Measurements from ENCODE around the gene KRTAP10-10. TPM values are rescaled to one million over a fixed set of nuclear protein-coding genes. Genes with fewer than 3 reads are reported as not detected.

KRTAP10-10 gene
- total and polyA plus RNA-seq, 8 donors: not detected

DNA sequence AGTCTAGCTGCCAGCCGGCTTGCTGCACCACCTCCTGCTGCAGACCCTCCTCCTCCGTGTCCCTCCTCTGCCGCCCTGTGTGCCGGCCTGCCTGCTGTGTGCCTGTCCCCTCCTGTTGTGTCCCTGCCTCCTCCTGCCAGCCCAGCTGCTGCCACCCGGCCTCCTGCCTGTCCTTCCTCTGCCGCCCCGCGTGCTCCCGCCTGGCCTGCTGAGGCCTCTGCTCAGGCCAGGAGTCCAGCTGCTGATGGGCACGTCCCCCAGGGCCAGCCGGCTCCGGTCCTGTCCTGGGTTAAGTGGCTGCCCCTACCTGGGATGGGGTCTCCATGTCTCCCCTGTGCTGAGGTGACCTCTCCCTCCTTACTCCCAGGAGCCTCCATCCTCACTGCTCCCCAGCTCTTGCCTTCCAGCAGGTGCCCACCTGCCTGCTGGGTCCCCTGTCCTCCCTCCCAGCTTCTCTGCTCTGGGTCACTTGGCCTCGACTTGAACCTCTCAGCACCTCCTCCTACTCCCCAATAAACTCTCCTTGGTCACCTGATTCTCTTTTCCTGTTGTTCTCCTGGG is 24.4 kb upstream of the KRTAP10-10 start:
- intact Hi-C loops (cut with DNase I): no loop called here
- Histone ChIP-seq H3K4me3 (no peak overlapping the region), H3K4me1 (no peaks in the 10 kb centered on the region), H3K27me3 (peaks cover 0 to 36% of the 10 kb centered on the region in 2 donors), H3K27ac (no peak overlapping the region), H3K36me3 (no peaks in the 10 kb centered on the region), H3K9me3 (peaks cover 0 to 27% of the 10 kb centered on the region in 2 donors)
- no peak for ATAC-seq
- DNase-seq: peak in 1 of 4 donors; percentile 78
- TF ChIP-seq, protein P1, sequence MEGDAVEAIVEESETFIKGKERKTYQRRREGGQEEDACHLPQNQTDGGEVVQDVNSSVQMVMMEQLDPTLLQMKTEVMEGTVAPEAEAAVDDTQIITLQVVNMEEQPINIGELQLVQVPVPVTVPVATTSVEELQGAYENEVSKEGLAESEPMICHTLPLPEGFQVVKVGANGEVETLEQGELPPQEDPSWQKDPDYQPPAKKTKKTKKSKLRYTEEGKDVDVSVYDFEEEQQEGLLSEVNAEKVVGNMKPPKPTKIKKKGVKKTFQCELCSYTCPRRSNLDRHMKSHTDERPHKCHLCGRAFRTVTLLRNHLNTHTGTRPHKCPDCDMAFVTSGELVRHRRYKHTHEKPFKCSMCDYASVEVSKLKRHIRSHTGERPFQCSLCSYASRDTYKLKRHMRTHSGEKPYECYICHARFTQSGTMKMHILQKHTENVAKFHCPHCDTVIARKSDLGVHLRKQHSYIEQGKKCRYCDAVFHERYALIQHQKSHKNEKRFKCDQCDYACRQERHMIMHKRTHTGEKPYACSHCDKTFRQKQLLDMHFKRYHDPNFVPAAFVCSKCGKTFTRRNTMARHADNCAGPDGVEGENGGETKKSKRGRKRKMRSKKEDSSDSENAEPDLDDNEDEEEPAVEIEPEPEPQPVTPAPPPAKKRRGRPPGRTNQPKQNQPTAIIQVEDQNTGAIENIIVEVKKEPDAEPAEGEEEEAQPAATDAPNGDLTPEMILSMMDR (IDR thresholded peaks at IDR 0.05): no peak

DNA sequence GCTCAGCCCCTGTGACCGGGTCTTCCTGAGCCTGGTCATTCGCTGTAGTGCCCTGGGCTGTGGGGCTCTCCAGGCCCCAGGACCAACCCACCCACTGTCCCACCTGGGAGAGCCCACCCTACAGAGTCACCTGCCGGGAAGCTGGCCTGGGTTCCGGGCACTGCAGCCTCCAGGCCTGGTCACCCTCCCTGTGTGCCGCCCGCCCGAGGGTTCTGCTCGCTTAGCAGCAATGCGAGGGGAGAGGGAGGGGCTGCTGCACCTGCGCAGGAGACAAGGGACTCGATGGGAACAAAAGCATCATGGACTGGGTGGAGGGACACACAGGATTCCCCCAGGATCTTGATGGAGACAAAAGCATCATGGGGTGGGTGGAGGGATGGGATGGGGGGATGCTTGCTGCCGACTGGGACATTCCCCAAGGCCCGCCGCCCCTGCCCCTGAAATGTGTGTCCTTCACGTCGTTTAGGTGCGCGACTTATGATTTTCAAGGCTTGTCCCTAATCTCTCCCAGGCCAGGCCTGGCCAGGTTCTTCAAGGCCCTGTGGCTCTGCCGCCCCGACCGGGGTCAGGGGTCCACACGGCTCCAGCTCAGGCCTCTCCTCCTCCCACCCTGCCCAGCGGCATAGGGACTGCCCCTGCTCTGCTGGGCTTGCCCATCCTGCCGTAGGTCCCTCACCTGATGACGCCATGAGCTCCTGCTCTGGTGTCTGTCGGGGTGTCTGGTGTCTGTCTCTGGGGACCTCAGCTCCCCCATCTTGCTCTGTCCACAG is 23.6 kb upstream of the KRTAP10-10 start:
- Histone ChIP-seq H3K4me3 (no peak overlapping the region), H3K27me3 (peaks cover 0 to 36% of the 10 kb centered on the region in 2 donors), H3K9me3 (peaks cover 0 to 27% of the 10 kb centered on the region in 2 donors), H3K27ac (no peak overlapping the region), H3K4me1 (no peaks in the 10 kb centered on the region), H3K36me3 (no peaks in the 10 kb centered on the region)
- TF ChIP-seq, protein P1 (IDR thresholded peaks at IDR 0.05): no peak
- DNase-seq: peak in 1 of 4 donors; percentile 57
- intact Hi-C loops (cut with DNase I): no loop called here
- no peak for ATAC-seq

DNA sequence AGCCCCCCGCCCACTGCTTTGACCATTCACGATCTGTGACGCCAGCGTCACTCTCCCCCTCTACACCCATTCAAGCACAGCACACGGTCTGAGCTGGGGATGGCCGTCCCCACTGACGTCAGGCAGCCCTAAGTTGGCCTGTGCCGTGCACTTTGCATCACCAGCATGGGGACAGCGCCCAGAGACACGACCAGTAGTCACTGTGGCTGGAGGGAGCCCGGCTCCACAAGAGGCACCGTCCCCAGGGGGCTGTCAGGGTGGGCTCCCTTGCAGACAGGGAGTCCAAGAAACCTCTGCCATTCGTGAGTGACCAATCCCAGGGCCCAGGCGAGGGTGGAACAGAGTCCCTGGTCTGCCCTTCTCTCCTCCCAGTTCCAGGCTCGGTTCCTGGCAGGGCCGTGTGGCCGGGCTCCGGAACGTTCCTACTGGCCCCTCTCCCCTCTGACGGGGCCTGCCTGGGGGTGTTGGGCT is 23.0 kb upstream of the KRTAP10-10 start:
- TF ChIP-seq, protein P1 (IDR thresholded peaks at IDR 0.05): no peak
- Histone ChIP-seq H3K4me1 (no peaks in the 10 kb centered on the region), H3K4me3 (no peak overlapping the region), H3K36me3 (no peaks in the 10 kb centered on the region), H3K27ac (no peak overlapping the region), H3K27me3 (peaks cover 0 to 36% of the 10 kb centered on the region in 2 donors), H3K9me3 (peaks cover 0 to 27% of the 10 kb centered on the region in 2 donors)
- DNase-seq (peak in 1 of 4 donors; percentile 60), ATAC-seq (no peak)
- intact Hi-C loops (cut with DNase I): no loop called here

DNA sequence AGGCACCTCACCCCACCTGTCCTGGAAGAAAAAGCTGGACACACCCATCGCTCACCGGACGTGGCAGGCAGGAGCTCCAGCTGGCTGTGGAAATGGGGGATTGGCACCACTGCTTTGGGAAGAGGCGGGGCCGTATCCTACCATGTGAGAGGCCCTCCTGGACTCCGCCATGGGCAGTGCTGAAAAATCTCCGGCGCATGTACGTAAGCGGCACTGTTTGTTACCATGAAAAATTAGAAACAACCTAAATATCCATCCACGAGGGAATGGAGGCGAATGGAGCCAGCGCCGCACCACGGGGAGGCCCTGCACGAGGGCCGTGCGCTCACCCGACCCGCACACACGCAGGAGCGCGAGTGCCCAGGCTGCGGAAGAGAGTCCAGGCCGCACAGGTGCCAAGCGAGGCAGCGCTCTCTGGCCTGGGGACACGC is 22.2 kb upstream of the KRTAP10-10 start:
- no peaks in the 10 kb centered on the region for H3K36me3 ChIP-seq
- no peak overlapping the region for H3K4me3 ChIP-seq
- peak in 1 of 4 donors; percentile 64 for DNase-seq
- H3K27me3 ChIP-seq: peaks cover 0 to 36% of the 10 kb centered on the region in 2 donors
- H3K27ac ChIP-seq: no peak overlapping the region
- TF ChIP-seq, protein P1 (IDR thresholded peaks at IDR 0.05): no peak
- H3K4me1 ChIP-seq: no peaks in the 10 kb centered on the region
- ATAC-seq: no peak
- H3K9me3 ChIP-seq: peaks cover 0 to 23% of the 10 kb centered on the region in 2 donors
- intact Hi-C loops (cut with DNase I): no loop called here

DNA sequence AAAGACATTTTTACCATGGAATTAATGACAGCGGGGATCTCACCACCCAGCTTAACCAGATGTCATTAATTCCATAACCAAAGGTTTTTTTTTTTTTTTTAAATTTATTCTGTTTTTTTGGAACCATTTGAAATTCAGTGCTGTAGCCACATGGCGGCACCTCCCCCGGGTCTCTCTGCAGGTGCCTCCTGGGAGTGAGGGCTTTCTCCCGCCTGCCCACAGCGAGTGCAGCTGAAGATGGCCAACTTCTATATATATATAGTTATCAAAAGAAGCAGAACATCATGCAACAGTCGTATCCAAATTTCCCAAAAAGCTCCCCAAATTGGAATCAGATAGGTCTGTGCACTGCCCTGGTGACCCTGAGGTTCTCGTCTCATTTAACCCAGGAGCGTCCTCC is 21.7 kb upstream of the KRTAP10-10 start:
- intact Hi-C loops (cut with DNase I): no loop called here
- Histone ChIP-seq H3K9me3 (peaks cover 0 to 23% of the 10 kb centered on the region in 2 donors), H3K36me3 (no peaks in the 10 kb centered on the region), H3K27ac (no peak overlapping the region), H3K4me3 (no peak overlapping the region), H3K27me3 (peaks cover 0 to 36% of the 10 kb centered on the region in 2 donors), H3K4me1 (no peaks in the 10 kb centered on the region)
- TF ChIP-seq, protein P1 (IDR thresholded peaks at IDR 0.05): no peak
- no peak for ATAC-seq
- DNase-seq: no peak

All from left lung (tissue), 10 donors.